ENCODE results near the gene RNGTT. TPM values are rescaled to one million over a fixed set of nuclear protein-coding genes. Genes with fewer than 3 reads are reported as not detected.
"Not testable (repeated sequence)": the region's sequence is repeated elsewhere in the genome, so short reads cannot be mapped to it uniquely, and the experiment has no call there.

The RNGTT gene
- total and polyA plus RNA-seq, 4 donors, result 4.1 to 15.5 (median 9.9) TPM

DNA sequence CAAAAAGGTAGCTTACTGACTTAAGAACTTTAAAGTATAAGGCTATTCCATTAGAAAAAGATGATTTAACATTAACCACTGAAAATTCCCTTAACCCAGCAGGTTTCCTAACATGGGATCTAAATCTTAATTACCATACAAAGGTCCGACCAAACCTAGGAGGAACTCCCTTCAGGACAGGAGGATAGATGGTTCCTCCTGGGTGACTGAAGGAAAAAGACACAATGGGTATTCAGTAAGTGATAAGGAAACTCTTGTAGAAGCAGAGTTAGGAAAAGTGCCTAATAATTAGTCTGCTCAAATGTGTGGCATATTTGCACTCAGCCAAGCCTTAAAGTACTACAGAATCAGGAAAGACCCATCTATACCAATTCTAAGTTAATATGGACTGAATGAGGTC is 237.0 kb downstream of the RNGTT start:
- H3K4me1 ChIP-seq (ENCODE audit: control insufficient read depth in 1 of 2, insufficient read depth in 2 of 2, low read length in 2 of 2); H3K9me3 ChIP-seq (ENCODE audit: control insufficient read depth, low read length); H3K27ac ChIP-seq (ENCODE audit: low read depth in 1 of 2, low read length in 2 of 2); H3K36me3 ChIP-seq (ENCODE audit: control insufficient read depth in 1 of 2, insufficient read depth in 2 of 2, low read length in 1 of 2); H3K27me3 ChIP-seq (ENCODE audit: control insufficient read depth in 1 of 2, insufficient read depth in 2 of 2, low read length in 1 of 2); DNase-seq; H3K4me3 ChIP-seq (ENCODE audit: low read length in 2 of 2); intact Hi-C loops (cut with DNase I); ATAC-seq (ENCODE audit: low FRiP score): not testable (repeated sequence)
- 97 to 100% methylated on average over 1 of the region's 1 CpG for WGBS, 2 donors

DNA sequence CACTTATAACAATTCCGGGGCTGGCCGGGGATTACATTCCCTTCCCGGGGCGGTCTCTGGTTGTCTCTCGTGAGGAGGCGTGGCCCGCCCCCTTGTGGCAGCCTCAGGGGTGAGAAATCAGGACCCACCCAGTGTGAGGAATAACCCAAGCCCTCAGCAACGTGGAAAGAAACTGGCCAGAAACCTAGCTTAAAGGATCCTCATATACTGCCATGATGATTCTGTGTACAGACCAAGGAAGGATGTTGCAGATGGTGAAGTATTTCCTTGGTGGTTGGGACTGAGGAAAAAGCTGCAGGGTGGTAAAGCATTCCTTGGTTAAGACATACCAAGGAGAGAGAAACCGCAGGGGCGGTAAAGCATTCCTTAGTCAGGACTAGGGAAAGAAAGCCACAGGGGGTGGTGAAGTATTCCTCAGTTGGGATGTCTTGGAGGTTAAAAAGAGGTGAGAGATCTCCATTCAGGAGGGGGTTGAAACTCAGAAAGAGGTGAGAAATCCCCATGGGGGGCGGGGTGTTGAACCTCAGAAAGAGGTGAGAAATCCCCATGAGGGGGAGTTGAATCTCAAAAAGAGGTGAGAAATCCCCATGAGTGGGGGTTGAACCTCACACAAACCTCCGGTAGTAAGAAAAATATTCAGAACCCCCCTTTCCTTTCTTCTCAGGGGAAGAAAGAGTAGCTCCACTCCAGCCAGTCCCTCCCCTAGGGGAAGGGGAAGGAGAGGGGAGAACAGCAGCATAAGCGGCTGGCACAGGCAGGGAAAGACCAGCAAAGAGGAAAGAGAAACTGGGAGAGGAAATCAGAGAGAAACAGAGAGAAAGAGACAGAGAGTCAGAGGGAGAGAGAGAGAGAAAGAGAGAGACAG is 238.1 kb downstream of the RNGTT start:
- H3K4me3 ChIP-seq (ENCODE audit: low read length in 2 of 2), result no peak overlapping the region
- H3K9me3 ChIP-seq (ENCODE audit: control insufficient read depth, low read length), result no peaks in the 10 kb centered on the region
- no peaks in the 10 kb centered on the region for H3K4me1 ChIP-seq (ENCODE audit: control insufficient read depth in 1 of 2, insufficient read depth in 2 of 2, low read length in 2 of 2)
- intact Hi-C loops (cut with DNase I), result no loop called here
- H3K27me3 ChIP-seq (ENCODE audit: control insufficient read depth in 1 of 2, insufficient read depth in 2 of 2, low read length in 1 of 2), result no peaks in the 10 kb centered on the region
- DNase-seq, result no peak
- no peak for ATAC-seq (ENCODE audit: low FRiP score)
- 60 to 69% methylated on average over 13 of the region's 13 CpGs for WGBS, 2 donors
- H3K27ac ChIP-seq (ENCODE audit: low read depth in 1 of 2, low read length in 2 of 2), result no peak overlapping the region
- H3K36me3 ChIP-seq (ENCODE audit: control insufficient read depth in 1 of 2, insufficient read depth in 2 of 2, low read length in 1 of 2), result no peaks in the 10 kb centered on the region

DNA sequence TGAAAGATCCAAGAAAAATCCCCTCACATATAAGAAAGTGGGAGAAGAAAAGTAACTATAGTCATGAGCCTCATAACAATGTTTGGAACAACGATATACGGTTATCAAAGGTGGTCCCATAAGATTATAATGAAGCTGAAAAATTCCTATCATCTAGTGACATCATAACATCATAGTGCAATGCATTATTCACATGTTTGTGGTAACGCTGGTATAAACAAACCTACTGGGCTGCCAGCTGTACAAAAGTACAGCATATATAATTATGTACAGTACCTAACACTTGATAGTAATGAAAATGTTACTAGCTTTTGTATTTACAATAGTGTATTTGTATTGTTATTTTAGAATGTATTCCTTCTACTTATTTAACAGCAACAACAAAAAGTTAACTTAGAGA is 240.7 kb downstream of the RNGTT start:
- intact Hi-C loops (cut with DNase I), result no loop called here
- Histone ChIP-seq H3K4me3 (ENCODE audit: low read length in 2 of 2) (no peak overlapping the region), H3K27me3 (ENCODE audit: control insufficient read depth in 1 of 2, insufficient read depth in 2 of 2, low read length in 1 of 2) (no peaks in the 10 kb centered on the region), H3K4me1 (ENCODE audit: control insufficient read depth in 1 of 2, insufficient read depth in 2 of 2, low read length in 2 of 2) (no peaks in the 10 kb centered on the region), H3K36me3 (ENCODE audit: control insufficient read depth in 1 of 2, insufficient read depth in 2 of 2, low read length in 1 of 2) (no peaks in the 10 kb centered on the region), H3K27ac (ENCODE audit: low read depth in 1 of 2, low read length in 2 of 2) (no peak overlapping the region), H3K9me3 (ENCODE audit: control insufficient read depth, low read length) (no peaks in the 10 kb centered on the region)
- WGBS, 2 donors, result 96 to 99% methylated on average over 3 of the region's 3 CpGs
- DNase-seq (no peak), ATAC-seq (ENCODE audit: low FRiP score) (no peak)

DNA sequence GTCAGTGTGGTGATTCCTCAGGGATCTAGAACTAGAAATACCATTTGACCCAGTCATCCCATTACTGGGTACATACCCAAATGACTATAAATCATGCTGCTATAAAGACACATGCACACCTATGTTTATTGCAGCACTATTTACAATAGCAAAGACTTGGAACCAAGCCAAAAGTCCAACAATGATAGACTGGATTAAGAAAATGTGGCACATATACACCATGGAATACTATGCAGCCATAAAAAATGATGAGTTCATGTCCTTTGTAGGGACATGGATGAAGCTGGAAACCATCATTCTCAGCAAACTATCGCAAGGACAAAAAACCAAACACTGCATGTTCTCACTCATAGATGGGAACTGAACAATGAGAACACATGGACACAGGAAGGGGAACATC is 247.0 kb downstream of the RNGTT start:
- H3K27ac ChIP-seq (ENCODE audit: low read depth in 1 of 2, low read length in 2 of 2); H3K4me1 ChIP-seq (ENCODE audit: control insufficient read depth in 1 of 2, insufficient read depth in 2 of 2, low read length in 2 of 2); H3K36me3 ChIP-seq (ENCODE audit: control insufficient read depth in 1 of 2, insufficient read depth in 2 of 2, low read length in 1 of 2); intact Hi-C loops (cut with DNase I); H3K4me3 ChIP-seq (ENCODE audit: low read length in 2 of 2); ATAC-seq (ENCODE audit: low FRiP score); H3K27me3 ChIP-seq (ENCODE audit: control insufficient read depth in 1 of 2, insufficient read depth in 2 of 2, low read length in 1 of 2); DNase-seq; H3K9me3 ChIP-seq (ENCODE audit: control insufficient read depth, low read length): not testable (repeated sequence)
- WGBS, 2 donors, result no CpG with 5 or more reads among the region's 1 CpG

DNA sequence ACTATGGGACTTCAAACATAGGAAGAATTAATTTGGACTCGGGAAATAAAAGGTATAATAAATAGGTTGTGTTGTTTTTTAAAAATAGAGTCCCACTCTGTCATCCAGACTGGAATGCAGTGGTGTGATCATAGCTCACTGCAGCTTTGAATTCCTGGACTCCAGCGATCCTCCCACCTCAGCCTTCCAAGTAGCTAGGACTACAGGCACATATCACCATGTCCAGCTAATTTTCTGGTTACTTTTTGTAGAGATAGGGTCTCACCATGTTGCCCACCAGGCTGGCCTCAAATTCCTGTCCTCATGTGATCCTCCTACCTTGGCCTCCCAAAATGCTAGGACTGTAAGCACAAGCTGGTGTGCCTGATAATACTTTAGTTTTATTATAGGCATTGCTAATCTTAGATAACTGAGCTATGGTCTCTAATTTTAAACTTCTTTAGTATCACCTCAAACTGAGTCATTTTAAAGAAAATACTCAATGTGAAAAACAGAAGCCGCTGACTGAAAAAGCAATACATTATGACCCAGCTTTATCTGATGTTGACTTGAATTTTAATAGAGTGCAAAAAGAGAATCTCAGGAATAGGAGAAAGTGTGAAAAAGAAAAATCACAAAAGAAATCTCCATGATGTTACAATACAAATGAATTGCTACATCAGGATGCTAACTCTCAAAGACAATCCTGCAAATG is 251.0 kb downstream of the RNGTT start:
- no peaks in the 10 kb centered on the region for H3K27me3 ChIP-seq (ENCODE audit: control insufficient read depth in 1 of 2, insufficient read depth in 2 of 2, low read length in 1 of 2)
- no peak for DNase-seq
- H3K4me3 ChIP-seq (ENCODE audit: low read length in 2 of 2), result no peak overlapping the region
- WGBS, 2 donors, result 89 to 91% methylated on average over 3 of the region's 3 CpGs
- H3K27ac ChIP-seq (ENCODE audit: low read depth in 1 of 2, low read length in 2 of 2), result no peak overlapping the region
- H3K36me3 ChIP-seq (ENCODE audit: control insufficient read depth in 1 of 2, insufficient read depth in 2 of 2, low read length in 1 of 2), result no peaks in the 10 kb centered on the region
- intact Hi-C loops (cut with DNase I), result no loop called here
- ATAC-seq (ENCODE audit: low FRiP score), result no peak
- H3K9me3 ChIP-seq (ENCODE audit: control insufficient read depth, low read length), result no peaks in the 10 kb centered on the region
- no peaks in the 10 kb centered on the region for H3K4me1 ChIP-seq (ENCODE audit: control insufficient read depth in 1 of 2, insufficient read depth in 2 of 2, low read length in 2 of 2)

DNA sequence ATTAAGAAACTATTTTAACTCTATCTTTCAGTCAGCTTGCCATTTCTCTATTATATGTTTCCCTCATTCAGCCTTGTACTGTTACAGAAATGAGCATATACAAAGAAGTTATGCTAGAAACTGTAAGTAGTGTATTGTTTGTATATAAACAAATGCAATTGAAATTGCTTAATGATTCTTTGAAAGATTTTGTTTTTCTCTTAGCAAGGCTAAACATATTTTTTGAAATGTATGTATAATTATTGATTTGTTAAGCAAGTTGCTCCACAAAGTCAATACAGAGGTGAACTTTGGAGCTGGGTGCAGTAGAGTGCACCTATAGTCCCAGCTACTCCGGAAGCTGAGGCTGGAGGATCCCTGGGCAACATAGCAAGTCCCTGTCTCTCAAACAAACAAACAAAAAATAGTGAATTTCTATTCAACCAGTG is 253.6 kb downstream of the RNGTT start:
- intact Hi-C loops (cut with DNase I), result no loop called here
- H3K4me3 ChIP-seq (ENCODE audit: low read length in 2 of 2), result no peak overlapping the region
- no peaks in the 10 kb centered on the region for H3K4me1 ChIP-seq (ENCODE audit: control insufficient read depth in 1 of 2, insufficient read depth in 2 of 2, low read length in 2 of 2)
- no peaks in the 10 kb centered on the region for H3K27me3 ChIP-seq (ENCODE audit: control insufficient read depth in 1 of 2, insufficient read depth in 2 of 2, low read length in 1 of 2)
- ATAC-seq (ENCODE audit: low FRiP score) (no peak), DNase-seq (no peak)
- H3K27ac ChIP-seq (ENCODE audit: low read depth in 1 of 2, low read length in 2 of 2), result no peak overlapping the region
- H3K9me3 ChIP-seq (ENCODE audit: control insufficient read depth, low read length), result no peaks in the 10 kb centered on the region
- 94% methylated on average over 1 of the region's 1 CpG for WGBS, 2 donors
- H3K36me3 ChIP-seq (ENCODE audit: control insufficient read depth in 1 of 2, insufficient read depth in 2 of 2, low read length in 1 of 2), result no peaks in the 10 kb centered on the region

DNA sequence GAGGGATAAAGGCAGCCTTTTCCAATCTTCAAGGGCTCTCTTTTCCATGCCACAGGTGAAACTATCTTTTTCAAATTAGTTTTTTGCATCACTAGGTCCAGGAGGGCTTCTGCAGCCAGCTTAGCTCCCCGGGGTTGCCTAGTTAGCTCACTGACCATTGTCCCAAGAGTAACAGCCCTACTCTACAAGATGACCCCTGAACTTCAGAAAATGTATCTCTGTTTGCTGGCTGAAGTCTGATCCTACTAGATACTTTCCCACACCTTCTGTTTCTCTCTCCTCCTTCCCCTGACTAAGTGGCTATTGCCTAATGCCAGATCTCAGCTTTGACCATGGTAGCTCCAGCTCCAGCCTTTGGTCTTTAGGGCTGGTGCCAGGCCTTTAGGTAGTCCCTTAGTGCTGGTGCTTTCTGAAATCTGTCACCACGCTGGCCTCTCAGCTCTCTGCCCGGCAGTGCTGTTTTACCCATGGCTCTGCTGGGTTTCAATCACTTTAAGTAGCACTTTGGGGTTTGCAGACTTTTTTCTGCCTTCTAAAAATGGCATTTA is 255.1 kb downstream of the RNGTT start:
- H3K27ac ChIP-seq (ENCODE audit: low read depth in 1 of 2, low read length in 2 of 2), result no peak overlapping the region
- H3K4me3 ChIP-seq (ENCODE audit: low read length in 2 of 2), result no peak overlapping the region
- intact Hi-C loops (cut with DNase I), result no loop called here
- no peaks in the 10 kb centered on the region for H3K9me3 ChIP-seq (ENCODE audit: control insufficient read depth, low read length)
- WGBS, 2 donors, result 87 to 92% methylated on average over 3 of the region's 3 CpGs
- DNase-seq (no peak), ATAC-seq (ENCODE audit: low FRiP score) (no peak)
- H3K36me3 ChIP-seq (ENCODE audit: control insufficient read depth in 1 of 2, insufficient read depth in 2 of 2, low read length in 1 of 2), result no peaks in the 10 kb centered on the region
- H3K27me3 ChIP-seq (ENCODE audit: control insufficient read depth in 1 of 2, insufficient read depth in 2 of 2, low read length in 1 of 2), result no peaks in the 10 kb centered on the region
- no peaks in the 10 kb centered on the region for H3K4me1 ChIP-seq (ENCODE audit: control insufficient read depth in 1 of 2, insufficient read depth in 2 of 2, low read length in 2 of 2)

DNA sequence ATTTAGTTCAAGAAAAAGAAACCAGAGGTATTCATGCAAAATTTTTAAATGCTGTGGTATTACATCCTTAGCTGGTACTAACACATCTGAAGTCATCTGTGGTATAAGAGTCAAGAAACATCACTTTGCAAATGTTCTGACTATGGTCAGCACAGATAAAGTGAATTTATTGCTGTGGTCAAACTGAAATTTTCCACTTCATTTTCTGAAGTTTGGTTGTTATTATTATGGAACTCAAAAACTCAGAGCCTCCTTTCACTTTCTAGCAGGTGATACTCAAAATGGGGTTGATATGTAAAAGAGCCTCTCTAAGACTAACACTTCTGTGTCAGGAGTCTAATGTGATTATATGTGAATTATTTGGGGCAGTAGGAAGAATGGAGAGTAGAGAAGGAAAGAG is 257.8 kb downstream of the RNGTT start:
- Histone ChIP-seq H3K36me3 (ENCODE audit: control insufficient read depth in 1 of 2, insufficient read depth in 2 of 2, low read length in 1 of 2) (no peaks in the 10 kb centered on the region), H3K4me3 (ENCODE audit: low read length in 2 of 2) (no peak overlapping the region), H3K4me1 (ENCODE audit: control insufficient read depth in 1 of 2, insufficient read depth in 2 of 2, low read length in 2 of 2) (no peaks in the 10 kb centered on the region), H3K27ac (ENCODE audit: low read depth in 1 of 2, low read length in 2 of 2) (no peak overlapping the region), H3K9me3 (ENCODE audit: control insufficient read depth, low read length) (no peaks in the 10 kb centered on the region), H3K27me3 (ENCODE audit: control insufficient read depth in 1 of 2, insufficient read depth in 2 of 2, low read length in 1 of 2) (no peaks in the 10 kb centered on the region)
- intact Hi-C loops (cut with DNase I), result no loop called here
- ATAC-seq (ENCODE audit: low FRiP score), result no peak
- DNase-seq, result no peak

DNA sequence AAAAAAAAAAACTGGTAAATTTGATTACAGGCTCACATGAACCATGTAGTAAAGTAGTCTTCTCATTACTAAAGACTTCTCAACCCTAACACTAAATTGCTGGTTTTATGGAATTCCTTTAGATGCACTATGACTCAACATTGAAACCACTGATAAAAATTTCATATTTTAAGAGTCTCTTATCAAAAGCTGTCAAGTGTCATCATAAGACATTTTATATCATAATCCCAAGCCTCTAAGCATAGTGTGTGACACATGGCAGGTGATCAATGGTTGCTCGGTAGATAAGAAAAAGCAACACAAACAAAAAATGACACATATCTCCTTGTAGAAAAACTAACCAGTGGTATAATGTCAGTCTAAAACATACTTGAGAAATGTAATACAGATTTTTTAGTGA is 258.4 kb downstream of the RNGTT start:
- H3K4me1 ChIP-seq (ENCODE audit: control insufficient read depth in 1 of 2, insufficient read depth in 2 of 2, low read length in 2 of 2), result no peaks in the 10 kb centered on the region
- WGBS, 2 donors, result 54 to 58% methylated on average over 1 of the region's 1 CpG
- intact Hi-C loops (cut with DNase I), result no loop called here
- H3K27ac ChIP-seq (ENCODE audit: low read depth in 1 of 2, low read length in 2 of 2), result no peak overlapping the region
- no peaks in the 10 kb centered on the region for H3K36me3 ChIP-seq (ENCODE audit: control insufficient read depth in 1 of 2, insufficient read depth in 2 of 2, low read length in 1 of 2)
- no peak overlapping the region for H3K4me3 ChIP-seq (ENCODE audit: low read length in 2 of 2)
- ATAC-seq (ENCODE audit: low FRiP score) (no peak), DNase-seq (no peak)
- H3K9me3 ChIP-seq (ENCODE audit: control insufficient read depth, low read length), result no peaks in the 10 kb centered on the region
- no peaks in the 10 kb centered on the region for H3K27me3 ChIP-seq (ENCODE audit: control insufficient read depth in 1 of 2, insufficient read depth in 2 of 2, low read length in 1 of 2)

Data from aorta (tissue), 5 donors.